Right lobe of liver (tissue), 6 donors: ENCODE data around the gene MLH1. TPM values are rescaled to one million over a fixed set of nuclear protein-coding genes. Genes with fewer than 3 reads are reported as not detected.
"Not testable (repeated sequence)": the region's sequence is repeated elsewhere in the genome, so short reads cannot be mapped to it uniquely, and the experiment has no call there.

ENCODE experiments used
- ATAC-seq, 4 donors: fragments of 200-7000 bp; cut with Tn5 transposase; one replicate each; pipeline ENCODE4 v1.9.1; 2020; ENCODE audit warnings: mild to moderate bottlenecking in 4 of 4, moderate library complexity in 4 of 4
- DNase-seq, 3 donors: peaks; one replicate each; pipeline ENCODE4 v3.0.0-alpha.2; 2020
- H3K27ac ChIP-seq, 3 donors: fragments of 200-600 bp; one replicate each; pipeline ENCODE4 v1.8.0; 2022
- H3K27me3 ChIP-seq, 2 donors: fragments of 200-600 bp; one replicate each; pipeline ENCODE4 v1.8.0; 2022
- H3K36me3 ChIP-seq, 4 donors: fragments of 200-600 bp; sonication (generic) in 1 of 4; one replicate each; pipeline versions ENCODE4 v1.5.1 to v1.8.0; 2017 to 2022; ENCODE audit warnings: control low read depth in 1 of 4
- H3K4me1 ChIP-seq, 4 donors: fragments of 200-600 bp; sonication (generic) in 1 of 4; one replicate each; pipeline versions ENCODE4 v1.5.1 to v1.8.0; 2017 to 2022; ENCODE audit warnings: control low read depth in 1 of 4
- H3K4me3 ChIP-seq, 3 donors: fragments of 200-600 bp; one replicate each; pipeline ENCODE4 v1.8.0; 2022
- H3K9me3 ChIP-seq, 4 donors: fragments of 200-600 bp; sonication (generic) in 1 of 4; one replicate each; pipeline versions ENCODE4 v1.5.1 to v1.8.0; 2017 to 2022; ENCODE audit warnings: control low read depth in 1 of 4
- CTCF ChIP-seq, 4 donors: fragments of 200-600 bp in 3 of 4; fragments of 450-650 bp in 1 of 4; IDR thresholded peaks; one replicate each; pipeline versions ENCODE4 v1.5.1 to v1.8.0; 2016 to 2022; ENCODE audit warnings: antibody characterized with exemption in 4 of 4, mild to moderate bottlenecking in 2 of 4
- POLR2A ChIP-seq: fragments of 450-650 bp; IDR thresholded peaks from one replicate; pipeline ENCODE4 v1.6.1; 2017; ENCODE audit warnings: antibody characterized with exemption, mild to moderate bottlenecking
- WGBS: methylation state at CpG from one replicate; pipeline ENCODE4 v1.1.6; 2018; ENCODE audit warnings: low coverage, low lambda C conversion rate; ENCODE audit not compliant: insufficient coverage; ENCODE audit errors: missing lambda C conversion rate; 5-methylcytosine and 5-hydroxymethylcytosine counted together
- intact Hi-C, 2 donors: fragments of 100-400 bp; cut with DNase I; formaldehyde crosslinking; loops; one replicate each; pipeline versions ENCODE4 v1.11.2 to v1.14.1; 2022
- total RNA-seq, 6 experiments: library from RNA; depleted of rRNA in 2 of 6; stranded (reverse); fragments of >200 nt in 2 of 6; fragmentation: NEBNext Ultra II Directional in 3 of 6; extraction: Animal tissue kit (Norgen Biotek cat#: 25700) in 3 of 6; gene quantifications; one replicate each; pipeline versions ENCODE4 v1.1.0 to v1.2.4, GENCODE V29; 2016 to 2023
- donor health status: DM: no; HTN: yes; CAD: no.
- donor health status: DM: no; HTN: no; CAD: no.
- donor health status: DM: no; HTN: no; CAD: no.
- donor health status: DM: no; HTN: yes; CAD: no.
- donor health status: DM: no; HTN: yes; CAD: no.

MLH1 gene
- total RNA-seq, 6 experiments from 2014 or later: 13.1 to 23.2 (median 15.3) TPM

- H3K36me3 ChIP-seq: peaks cover 3 to 62% (median 21%) of the 10 kb centered on the region in 4 donors
- H3K4me1 ChIP-seq: peaks cover 0 to 14% (median 5%) of the 10 kb centered on the region in 4 donors
- no peak for TF ChIP-seq CTCF (IDR thresholded peaks at IDR 0.05)
- no peak for TF ChIP-seq POLR2A
- H3K27ac ChIP-seq: peak overlapping the region in 1 of 3 donors; percentile 60
- H3K4me3 ChIP-seq: no peak overlapping the region
- ATAC-seq (peak in 2 of 4 donors; percentile 6 to 14), DNase-seq (no peak)
- H3K9me3 ChIP-seq: no peaks in the 10 kb centered on the region
- WGBS: no CpG with 5 or more reads among the region's 2 CpGs
- intact Hi-C loops: no loop called here
- H3K27me3 ChIP-seq: no peaks in the 10 kb centered on the region
Measured at GRCh38 chr3:37053753-37054152, 60.4 kb downstream of the MLH1 start.

GRCh38 chr3:37054370-37054769 lies 61.1 kb downstream of the MLH1 start:
- Histone ChIP-seq H3K9me3 (no peaks in the 10 kb centered on the region), H3K27me3 (no peaks in the 10 kb centered on the region), H3K4me3 (no peak overlapping the region), H3K36me3 (peaks cover 3 to 60% (median 18%) of the 10 kb centered on the region in 4 donors), H3K4me1 (peaks cover 0 to 14% (median 5%) of the 10 kb centered on the region in 4 donors), H3K27ac (peak overlapping the region in 1 of 3 donors; percentile 60)
- WGBS: 69% methylated on average over 3 of the region's 3 CpGs
- TF ChIP-seq CTCF (IDR thresholded peaks at IDR 0.05) (no peak), POLR2A (no peak)
- DNase-seq: no peak
- intact Hi-C loops: no loop called here
- peak in 1 of 4 donors; percentile 45 for ATAC-seq

- H3K4me1 ChIP-seq: peaks cover 0 to 14% (median 5%) of the 10 kb centered on the region in 4 donors
- WGBS: 79% methylated on average over 6 of the region's 8 CpGs
- intact Hi-C loops, H3K9me3 ChIP-seq, ATAC-seq, DNase-seq, H3K27me3 ChIP-seq, H3K4me3 ChIP-seq: not testable (repeated sequence)
- peaks cover 3 to 54% (median 18%) of the 10 kb centered on the region in 4 donors for H3K36me3 ChIP-seq
- peak overlapping the region in 1 of 3 donors; percentile 5 for H3K27ac ChIP-seq
Measured at GRCh38 chr3:37055077-37055476, 61.8 kb downstream of the MLH1 start.

GRCh38 chr3:37056826-37057225 lies 63.5 kb downstream of the MLH1 start:
- H3K4me3 ChIP-seq: no peak overlapping the region
- no peaks in the 10 kb centered on the region for H3K9me3 ChIP-seq
- no peak overlapping the region for H3K27ac ChIP-seq
- intact Hi-C loops: no loop called here
- H3K36me3 ChIP-seq: peaks cover 0 to 50% (median 11%) of the 10 kb centered on the region in 4 donors
- no peaks in the 10 kb centered on the region for H3K27me3 ChIP-seq
- peaks cover 0 to 14% (median 5%) of the 10 kb centered on the region in 4 donors for H3K4me1 ChIP-seq
- TF ChIP-seq POLR2A (no peak), CTCF (IDR thresholded peaks at IDR 0.05) (no peak)
- no peak for DNase-seq
- ATAC-seq: no peak

- ATAC-seq (no peak), DNase-seq (no peak)
- Histone ChIP-seq H3K27me3 (no peaks in the 10 kb centered on the region), H3K27ac (no peak overlapping the region), H3K4me3 (no peak overlapping the region), H3K9me3 (no peaks in the 10 kb centered on the region), H3K4me1 (peaks cover 0 to 6% (median 2%) of the 10 kb centered on the region in 4 donors), H3K36me3 (peaks cover 0 to 52% (median 17%) of the 10 kb centered on the region in 4 donors)
- WGBS: 95% methylated on average over 5 of the region's 5 CpGs
- intact Hi-C loops: no loop called here
- no peak for TF ChIP-seq CTCF (IDR thresholded peaks at IDR 0.05)
- TF ChIP-seq POLR2A: no peak
Measured at GRCh38 chr3:37058117-37058516, 64.8 kb downstream of the MLH1 start.
